Right lobe of liver (tissue), 4 donors: ENCODE results near the gene FNTB.

ENCODE experiments used
- POLR2A ChIP-seq: fragments of 450-650 bp; IDR thresholded peaks from one replicate; pipeline ENCODE4 v1.6.1; 2017; ENCODE audit warnings: antibody characterized with exemption, mild to moderate bottlenecking
- TF ChIP-seq, protein P1 (sequence below), 4 donors: fragments of 200-600 bp in 3 of 4; fragments of 450-650 bp in 1 of 4; IDR thresholded peaks; one replicate each; pipeline versions ENCODE4 v1.5.1 to v1.8.0; 2016 to 2022; ENCODE audit warnings: antibody characterized with exemption in 4 of 4, mild to moderate bottlenecking in 2 of 4
- donor health status: DM: no; HTN: no; CAD: no.
- donor health status: DM: no; HTN: no; CAD: no.
- donor health status: DM: no; HTN: yes; CAD: no.

- TF ChIP-seq, protein P1, sequence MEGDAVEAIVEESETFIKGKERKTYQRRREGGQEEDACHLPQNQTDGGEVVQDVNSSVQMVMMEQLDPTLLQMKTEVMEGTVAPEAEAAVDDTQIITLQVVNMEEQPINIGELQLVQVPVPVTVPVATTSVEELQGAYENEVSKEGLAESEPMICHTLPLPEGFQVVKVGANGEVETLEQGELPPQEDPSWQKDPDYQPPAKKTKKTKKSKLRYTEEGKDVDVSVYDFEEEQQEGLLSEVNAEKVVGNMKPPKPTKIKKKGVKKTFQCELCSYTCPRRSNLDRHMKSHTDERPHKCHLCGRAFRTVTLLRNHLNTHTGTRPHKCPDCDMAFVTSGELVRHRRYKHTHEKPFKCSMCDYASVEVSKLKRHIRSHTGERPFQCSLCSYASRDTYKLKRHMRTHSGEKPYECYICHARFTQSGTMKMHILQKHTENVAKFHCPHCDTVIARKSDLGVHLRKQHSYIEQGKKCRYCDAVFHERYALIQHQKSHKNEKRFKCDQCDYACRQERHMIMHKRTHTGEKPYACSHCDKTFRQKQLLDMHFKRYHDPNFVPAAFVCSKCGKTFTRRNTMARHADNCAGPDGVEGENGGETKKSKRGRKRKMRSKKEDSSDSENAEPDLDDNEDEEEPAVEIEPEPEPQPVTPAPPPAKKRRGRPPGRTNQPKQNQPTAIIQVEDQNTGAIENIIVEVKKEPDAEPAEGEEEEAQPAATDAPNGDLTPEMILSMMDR (IDR thresholded peaks at IDR 0.05) = no peak
- TF ChIP-seq POLR2A = no peak
Measured at GRCh38 chr14:65045006-65045405, 58.3 kb downstream of the FNTB start.
